K562 (cell line): ENCODE data around the gene SMCO3. TPM values are rescaled to one million over a fixed set of nuclear protein-coding genes. Genes with fewer than 3 reads are reported as not detected.

Experiments used
- ATF1 ChIP-seq, 2 experiments: fragments of 450-650 bp in 1 of 2; IDR thresholded peaks; 2 replicates each; pipeline ENCODE4 v1.6.1; 2016; ENCODE audit warnings: missing compliant biosample characterization in 1 of 2, missing genetic modification characterization in 1 of 2
- CEBPZ ChIP-seq: fragments of 150-350 bp; IDR thresholded peaks from 2 replicates; pipeline ENCODE4 v1.6.1; 2014; ENCODE audit warnings: low read depth, mild to moderate bottlenecking, low read length, borderline replicate concordance
- CREB3L1 ChIP-seq: fragments of 450-650 bp; IDR thresholded peaks from 2 replicates; pipeline ENCODE4 v1.6.1; 2014; ENCODE audit warnings: low read depth, mild to moderate bottlenecking, moderate library complexity, borderline replicate concordance
- ETS1 ChIP-seq: conservative IDR thresholded peaks from 2 replicates; pipeline ENCODE4 v1.6.1; 2011; ENCODE audit warnings: low read depth, mild to moderate bottlenecking, low read length; ENCODE audit not compliant: control insufficient read depth
- GABPB2 ChIP-seq: fragments of 250-450 bp; sonication (Bioruptor Pico); conservative IDR thresholded peaks from 2 replicates; pipeline ENCODE4 v1.5.1; 2021; ENCODE audit warnings: mild to moderate bottlenecking
- MCM5 ChIP-seq: fragments of 450-650 bp; IDR thresholded peaks from 2 replicates; pipeline ENCODE4 v1.6.1; 2016; ENCODE audit warnings: low read depth
- NFYB ChIP-seq: IDR thresholded peaks from 2 replicates; pipeline ENCODE4 v1.6.1; 2011; ENCODE audit warnings: mild to moderate bottlenecking, moderate library complexity; ENCODE audit not compliant: insufficient read length; ENCODE audit errors: extremely low read depth
- TBP ChIP-seq: optimal IDR thresholded peaks from 2 replicates; pipeline ENCODE3; 2011; ENCODE audit warnings: low read depth, low read length, improper control_type of control experiment
- ZC3H11A ChIP-seq: IDR thresholded peaks from 2 replicates; pipeline ENCODE4 v1.6.1; 2012; ENCODE audit warnings: low read depth, low read length, improper control_type of control experiment
- ZNF395 ChIP-seq: fragments of 200-800 bp; sonication (Bioruptor generic); IDR thresholded peaks from 2 replicates; pipeline ENCODE4 v1.6.1; 2017; ENCODE audit warnings: missing genetic modification characterization, missing compliant biosample characterization
- ZNF518B ChIP-seq: fragments of 250-450 bp; sonication (Bioruptor Pico); IDR thresholded peaks from 2 replicates; pipeline ENCODE4 v1.5.0; 2021; ENCODE audit warnings: mild to moderate bottlenecking, moderate library complexity
- polyA plus RNA-seq, 8 experiments: library from polyadenylated mRNA; depleted of rRNA in 4 of 8; stranded (reverse) in 5 of 8; unstranded in 3 of 8; fragments of >200 nt; fragmentation: Nextera tagmentation in 2 of 8; fragmentation: Illumina TruSeq in 1 of 8; extraction: Ambion mirVana in 2 of 8; extraction: Trizol in 1 of 8; gene quantifications; 2 replicates each; pipeline versions ENCODE4 v1.2.1 to v1.2.3, GENCODE V29; 2011 to 2014; ENCODE audit warnings: inconsistent platforms in 1 of 8, missing spikeins in 1 of 8
- total RNA-seq, 7 experiments: library from RNA; depleted of rRNA in 6 of 7; stranded (reverse); fragments of >200 nt in 6 of 7; fragmentation: Illumina TruSeq in 2 of 7; extraction: Trizol in 2 of 7; gene quantifications; 2 replicates each; pipeline versions ENCODE4 v1.2.1 to v1.2.3, GENCODE V29; 2011 to 2021; ENCODE audit warnings: low replicate concordance in 1 of 7

The SMCO3 gene
- total and polyA plus RNA-seq, 9 of the 15 experiments (the other 6 are each of a cell fraction or from before 2014, with no cell fraction given) = 0.10 to 0.14 TPM; not detected in 7

- no peak for TF ChIP-seq ZNF395 (CRISPR knock-in tag)
- TF ChIP-seq ETS1 = no peak
- TF ChIP-seq TBP = peak; percentile 80
- no peak for TF ChIP-seq CREB3L1
- peak; percentile 79 for TF ChIP-seq NFYB
- TF ChIP-seq ZNF518B (CRISPR knock-in tag) = no peak
- TF ChIP-seq ATF1 (CRISPR knock-in tag; IDR thresholded peaks at IDR 0.05) = no peak
- peak; percentile 92 for TF ChIP-seq ATF1 (tag; IDR thresholded peaks at IDR 0.05)
- TF ChIP-seq MCM5 = no peak
- TF ChIP-seq GABPB2 = no peak
- TF ChIP-seq ZC3H11A = no peak
- TF ChIP-seq CEBPZ = peak; percentile 67; the same call in 1 of the 2 replicates
These were observed 10.8 kb downstream of the SMCO3 start, which contains the start of the genes C12orf60 and WBP11 (continued) for GRCh38 chr12:14803011-14803829.
